GM23338 (cell line): ENCODE measurements around the gene RAP1A. TPM values are rescaled to one million over a fixed set of nuclear protein-coding genes. Genes with fewer than 3 reads are reported as not detected.
"Not testable (repeated sequence)": the region's sequence is repeated elsewhere in the genome, so short reads cannot be mapped to it uniquely, and the experiment has no call there.

Experiments
- ATAC-seq: fragments of 200-7000 bp; cut with Tn5 transposase; 3 replicates; pipeline ENCODE4 v1.9.1; 2020
- DNase-seq: peaks from one replicate; pipeline ENCODE4 v3.0.0-alpha.2; 2015; ENCODE audit warnings: low spot score
- H2AFZ ChIP-seq: fragments of 200-600 bp; sonication (generic); 2 replicates; pipeline ENCODE4 v1.8.0; 2016; ENCODE audit warnings: antibody characterized with exemption, mild to moderate bottlenecking, moderate library complexity
- H3F3A ChIP-seq: fragments of 200-600 bp; sonication (generic); replicated peaks from 2 replicates; pipeline ENCODE4 v1.8.0; 2017; ENCODE audit warnings: antibody characterized with exemption, mixed run types, low read depth
- H3K27ac ChIP-seq: fragments of 200-600 bp; sonication (generic); 2 replicates; pipeline ENCODE4 v1.6.1; 2016; ENCODE audit warnings: low read depth
- H3K27me3 ChIP-seq: fragments of 200-600 bp; sonication (generic); 2 replicates; pipeline ENCODE4 v1.8.0; 2016; ENCODE audit warnings: mild to moderate bottlenecking, mixed run types, moderate library complexity; ENCODE audit not compliant: insufficient read depth
- H3K36me3 ChIP-seq: fragments of 200-600 bp; sonication (generic); 2 replicates; pipeline ENCODE4 v1.8.0; 2016; ENCODE audit warnings: mild to moderate bottlenecking; ENCODE audit not compliant: insufficient read depth
- H3K4me1 ChIP-seq: fragments of 200-600 bp; sonication (generic); 2 replicates; pipeline ENCODE4 v1.8.0; 2016; ENCODE audit warnings: mild to moderate bottlenecking, moderate library complexity; ENCODE audit not compliant: insufficient read depth
- H3K4me2 ChIP-seq: fragments of 200-600 bp; sonication (generic); 2 replicates; pipeline ENCODE4 v1.7.1; 2017; ENCODE audit warnings: mixed run types
- H3K4me3 ChIP-seq: fragments of 200-600 bp; sonication (generic); 2 replicates; pipeline ENCODE4 v1.6.1; 2016; ENCODE audit warnings: mixed run types
- H3K79me2 ChIP-seq: fragments of 200-600 bp; sonication (generic); replicated peaks from 2 replicates; pipeline ENCODE4 v1.8.0; 2017; ENCODE audit warnings: mild to moderate bottlenecking; ENCODE audit not compliant: insufficient read depth
- H3K9me2 ChIP-seq: fragments of 200-600 bp; sonication (generic); 2 replicates; pipeline ENCODE4 v1.8.0; 2017; ENCODE audit not compliant: insufficient read depth
- H4K20me1 ChIP-seq: fragments of 200-600 bp; sonication (generic); replicated peaks from 2 replicates; pipeline ENCODE4 v1.8.0; 2017; ENCODE audit warnings: mild to moderate bottlenecking; ENCODE audit not compliant: insufficient read depth
- H3K27ac Mint-ChIP-seq: 2 replicates; pipeline ENCODE4 v1.8.0; 2020; ENCODE audit warnings: inconsistent platforms, mild to moderate bottlenecking, moderate library complexity, mixed read lengths
- H3K27me3 Mint-ChIP-seq: 3 replicates; pipeline ENCODE4 v1.8.0; 2022; ENCODE audit warnings: low read depth, mild to moderate bottlenecking, moderate library complexity, mixed read lengths, inconsistent platforms; ENCODE audit not compliant: insufficient read depth, poor library complexity
- H3K36me3 Mint-ChIP-seq: 3 replicates; pipeline ENCODE4 v1.8.0; 2021; ENCODE audit warnings: low read depth, mild to moderate bottlenecking, inconsistent platforms, moderate library complexity, mixed read lengths
- H3K4me1 Mint-ChIP-seq: 3 replicates; pipeline ENCODE4 v1.8.0; 2020; ENCODE audit warnings: mild to moderate bottlenecking, inconsistent platforms, mixed read lengths
- H3K4me3 Mint-ChIP-seq: 3 replicates; pipeline ENCODE4 v1.8.0; 2021; ENCODE audit warnings: moderate library complexity, mild to moderate bottlenecking, inconsistent platforms, mixed read lengths
- H3K9me3 Mint-ChIP-seq: 3 replicates; pipeline ENCODE4 v1.8.0; 2020; ENCODE audit warnings: moderate library complexity, mild to moderate bottlenecking, inconsistent platforms, mixed read lengths
- EZH2 ChIP-seq: fragments of 200-600 bp; sonication (generic); IDR thresholded peaks from one replicate; pipeline ENCODE4 v1.8.0; 2017; ENCODE audit warnings: antibody characterized with exemption, mild to moderate bottlenecking, low read depth; ENCODE audit not compliant: unreplicated experiment
- EZH2phosphoT487 ChIP-seq: fragments of 200-600 bp; sonication (generic); IDR thresholded peaks from one replicate; pipeline ENCODE4 v1.8.1; 2018; ENCODE audit warnings: antibody characterized with exemption; ENCODE audit not compliant: unreplicated experiment
- JUNB ChIP-seq: IDR thresholded peaks from one replicate; pipeline ENCODE4 v1.6.1; 2016; ENCODE audit warnings: antibody characterized with exemption; ENCODE audit not compliant: unreplicated experiment
- NANOG ChIP-seq: IDR thresholded peaks from 2 replicates; pipeline ENCODE4 v1.6.1; 2016; ENCODE audit warnings: antibody characterized with exemption, borderline replicate concordance
- POLR2AphosphoS5 ChIP-seq: IDR thresholded peaks from 2 replicates; pipeline ENCODE4 v1.6.1; 2016; ENCODE audit warnings: antibody characterized with exemption, low read depth
- STAT1 ChIP-seq: IDR thresholded peaks from one replicate; pipeline ENCODE4 v1.6.1; 2016; ENCODE audit warnings: antibody characterized with exemption; ENCODE audit not compliant: unreplicated experiment
- ZNF114 ChIP-seq: fragments of 250-450 bp; sonication (Bioruptor Pico); IDR thresholded peaks from 2 replicates; pipeline ENCODE4 v1.5.0; 2020; ENCODE audit warnings: mild to moderate bottlenecking, moderate library complexity
- ZNF331 ChIP-seq: fragments of 250-450 bp; sonication (Bioruptor Pico); IDR thresholded peaks from 2 replicates; pipeline ENCODE4 v1.5.0; 2020; ENCODE audit warnings: low read depth, mild to moderate bottlenecking, moderate library complexity
- polyA plus RNA-seq: library from polyadenylated mRNA; unstranded; fragments of >200 nt; fragmentation: Nextera tagmentation; extraction: Ambion mirVana; gene quantifications from 2 replicates; pipeline ENCODE4 v1.2.1, GENCODE V29; 2016
- total RNA-seq: library from RNA; depleted of rRNA; stranded (reverse); fragments of >200 nt; shearing (Covaris generic); gene quantifications from 2 replicates; pipeline ENCODE4 v1.2.3, GENCODE V29; 2014
- TF ChIP-seq, protein P1 (sequence below), 2 experiments: fragments of 200-600 bp in 1 of 2; sonication (generic) in 1 of 2; conservative IDR thresholded peaks; 2 replicates each; pipeline versions ENCODE4 v1.5.1 to v1.6.1; 2016 to 2017; ENCODE audit warnings: antibody characterized with exemption in 2 of 2, low read depth in 2 of 2, mild to moderate bottlenecking in 2 of 2, moderate library complexity in 1 of 2
- TF ChIP-seq, protein P2 (sequence below): IDR thresholded peaks from 2 replicates; pipeline ENCODE4 v1.6.1; 2016; ENCODE audit warnings: antibody characterized with exemption

Gene RAP1A
- total and polyA plus RNA-seq, 2 experiments from 2014 or later = 16.2 to 23.0 TPM

DNA sequence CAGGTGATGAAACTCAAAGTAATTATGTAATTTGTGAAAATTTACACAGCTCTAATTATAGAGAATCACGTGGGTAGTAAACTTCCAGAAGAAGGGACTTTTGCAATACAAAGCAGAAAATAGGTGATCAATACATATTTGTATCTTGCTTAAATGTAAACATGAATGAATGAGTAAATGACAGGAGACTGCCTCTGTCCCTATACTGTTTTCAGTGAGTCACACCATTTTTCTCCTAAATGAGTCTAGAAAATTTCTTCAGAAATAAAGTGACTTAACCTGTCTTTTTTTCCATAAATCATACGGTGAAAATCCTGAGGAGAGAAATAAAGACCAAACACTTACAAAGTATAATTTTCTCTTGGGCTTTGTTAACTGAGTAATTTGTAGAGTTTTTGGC lies 11.9 kb downstream of the RAP1A start (continued):
- TF ChIP-seq POLR2AphosphoS5 (no peak), JUNB (no peak), ZNF114 (CRISPR knock-in tag) (no peak), EZH2phosphoT487 (no peak)
- TF ChIP-seq, protein P1, sequence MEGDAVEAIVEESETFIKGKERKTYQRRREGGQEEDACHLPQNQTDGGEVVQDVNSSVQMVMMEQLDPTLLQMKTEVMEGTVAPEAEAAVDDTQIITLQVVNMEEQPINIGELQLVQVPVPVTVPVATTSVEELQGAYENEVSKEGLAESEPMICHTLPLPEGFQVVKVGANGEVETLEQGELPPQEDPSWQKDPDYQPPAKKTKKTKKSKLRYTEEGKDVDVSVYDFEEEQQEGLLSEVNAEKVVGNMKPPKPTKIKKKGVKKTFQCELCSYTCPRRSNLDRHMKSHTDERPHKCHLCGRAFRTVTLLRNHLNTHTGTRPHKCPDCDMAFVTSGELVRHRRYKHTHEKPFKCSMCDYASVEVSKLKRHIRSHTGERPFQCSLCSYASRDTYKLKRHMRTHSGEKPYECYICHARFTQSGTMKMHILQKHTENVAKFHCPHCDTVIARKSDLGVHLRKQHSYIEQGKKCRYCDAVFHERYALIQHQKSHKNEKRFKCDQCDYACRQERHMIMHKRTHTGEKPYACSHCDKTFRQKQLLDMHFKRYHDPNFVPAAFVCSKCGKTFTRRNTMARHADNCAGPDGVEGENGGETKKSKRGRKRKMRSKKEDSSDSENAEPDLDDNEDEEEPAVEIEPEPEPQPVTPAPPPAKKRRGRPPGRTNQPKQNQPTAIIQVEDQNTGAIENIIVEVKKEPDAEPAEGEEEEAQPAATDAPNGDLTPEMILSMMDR (conservative IDR thresholded peaks at IDR 0.05; ENCODE audit: low read depth in 2 of 2) = no peak

DNA sequence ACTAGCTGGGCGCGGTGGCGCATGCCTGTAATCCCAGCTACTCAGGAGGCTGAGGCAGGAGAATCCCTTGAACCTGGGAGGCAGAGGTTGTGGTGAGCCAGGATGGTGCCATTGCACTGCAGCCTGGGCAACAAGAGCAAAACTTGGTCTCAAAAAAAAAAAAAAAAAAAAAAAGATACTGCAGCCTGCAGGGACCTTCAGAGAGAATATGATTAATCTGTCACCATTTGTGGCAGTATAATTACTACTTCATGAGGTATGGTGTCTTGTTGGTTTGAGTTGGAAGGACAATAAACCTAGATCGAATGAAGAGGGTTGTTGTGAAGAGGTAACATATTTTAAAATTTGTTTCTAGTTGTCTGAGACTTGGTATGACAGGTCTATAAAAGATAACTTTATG lies 13.2 kb downstream of the RAP1A start:
- Histone ChIP-seq H3K79me2 (peaks cover 97% of the 10 kb centered on the region), H4K20me1 (peaks cover 12% of the 10 kb centered on the region; the same call in 1 of the 2 replicates), H3K4me1 (peaks cover 14% of the 10 kb centered on the region)
- H3K4me1 Mint-ChIP-seq = peaks cover 30% of the 10 kb centered on the region
- H3K4me3 Mint-ChIP-seq, H3K4me3 ChIP-seq, H3K27me3 Mint-ChIP-seq, H2AFZ ChIP-seq, H3K27me3 ChIP-seq, H3F3A ChIP-seq, DNase-seq, H3K9me3 Mint-ChIP-seq, H3K36me3 ChIP-seq, H3K36me3 Mint-ChIP-seq, ATAC-seq, H3K9me2 ChIP-seq, H3K27ac Mint-ChIP-seq, H3K4me2 ChIP-seq, H3K27ac ChIP-seq: not testable (repeated sequence)

DNA sequence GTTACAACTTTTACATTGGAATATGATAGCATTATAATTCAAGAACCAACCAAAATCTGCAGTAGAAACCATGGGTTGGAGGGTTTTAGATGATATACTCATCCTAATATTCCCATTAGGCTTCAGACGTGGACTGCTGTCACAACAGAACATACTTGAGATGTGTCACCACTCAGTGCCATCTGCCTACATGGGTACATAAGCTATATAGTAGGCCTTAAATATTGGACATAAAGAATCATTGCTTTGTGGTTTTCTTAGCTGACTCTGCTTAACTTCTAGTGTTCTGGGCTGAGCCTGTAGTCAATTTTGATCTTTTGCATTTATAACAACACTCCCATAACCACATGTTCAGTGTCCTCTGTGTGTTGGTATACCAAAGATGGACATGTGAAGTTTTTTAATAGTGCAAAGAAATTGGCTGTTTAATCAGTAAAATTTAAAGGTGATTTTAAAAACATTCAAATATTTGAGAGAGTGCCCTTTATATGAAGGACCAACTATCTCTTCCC lies 14.2 kb downstream of the RAP1A start:
- H3K27ac Mint-ChIP-seq = no peak overlapping the region
- peaks cover 5% of the 10 kb centered on the region; the same call in 1 of the 2 replicates for H3K4me1 ChIP-seq
- peaks cover 12% of the 10 kb centered on the region; the same call in 1 of the 2 replicates for H4K20me1 ChIP-seq
- H3K9me3 Mint-ChIP-seq = no peaks in the 10 kb centered on the region
- no peak overlapping the region for H3K4me2 ChIP-seq
- H3K9me2 ChIP-seq = no peaks in the 10 kb centered on the region
- H2AFZ ChIP-seq = no peak overlapping the region
- H3K36me3 ChIP-seq = no peaks in the 10 kb centered on the region
- H3K27me3 ChIP-seq = no peaks in the 10 kb centered on the region
- H3K27ac ChIP-seq = no peak overlapping the region
- peaks cover 96% of the 10 kb centered on the region for H3K79me2 ChIP-seq
- no peak for ATAC-seq
- no peak overlapping the region for H3K4me3 ChIP-seq
- no peak overlapping the region for H3K4me3 Mint-ChIP-seq
- DNase-seq = no peak
- peaks cover 2% of the 10 kb centered on the region for H3K27me3 Mint-ChIP-seq
- no peaks in the 10 kb centered on the region for H3K36me3 Mint-ChIP-seq
- H3F3A ChIP-seq = no peaks in the 10 kb centered on the region
- H3K4me1 Mint-ChIP-seq = peaks cover 26% of the 10 kb centered on the region; the same call in 2 of the 3 replicates
- no peak for TF ChIP-seq POLR2AphosphoS5
- TF ChIP-seq, protein P1 (conservative IDR thresholded peaks at IDR 0.05; ENCODE audit: low read depth in 2 of 2) = no peak
- TF ChIP-seq, protein P2, sequence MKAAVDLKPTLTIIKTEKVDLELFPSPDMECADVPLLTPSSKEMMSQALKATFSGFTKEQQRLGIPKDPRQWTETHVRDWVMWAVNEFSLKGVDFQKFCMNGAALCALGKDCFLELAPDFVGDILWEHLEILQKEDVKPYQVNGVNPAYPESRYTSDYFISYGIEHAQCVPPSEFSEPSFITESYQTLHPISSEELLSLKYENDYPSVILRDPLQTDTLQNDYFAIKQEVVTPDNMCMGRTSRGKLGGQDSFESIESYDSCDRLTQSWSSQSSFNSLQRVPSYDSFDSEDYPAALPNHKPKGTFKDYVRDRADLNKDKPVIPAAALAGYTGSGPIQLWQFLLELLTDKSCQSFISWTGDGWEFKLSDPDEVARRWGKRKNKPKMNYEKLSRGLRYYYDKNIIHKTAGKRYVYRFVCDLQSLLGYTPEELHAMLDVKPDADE = no peak
- TF ChIP-seq ZNF331 (CRISPR knock-in tag) = no peak
- no peak for TF ChIP-seq EZH2
- no peak for TF ChIP-seq STAT1
- no peak for TF ChIP-seq NANOG
